Hepatocyte (in vitro differentiated cells): ENCODE data around the gene HVCN1. TPM values are rescaled to one million over a fixed set of nuclear protein-coding genes. Genes with fewer than 3 reads are reported as not detected.

Source experiments
- DNase-seq: peaks from one replicate; pipeline ENCODE4 v3.0.0-alpha.2; 2016; ENCODE audit warnings: low spot score
- H2AFZ ChIP-seq: fragments of 200-600 bp; sonication (generic); 2 replicates; pipeline ENCODE4 v1.6.0; 2016; ENCODE audit warnings: antibody characterized with exemption, mild to moderate bottlenecking
- H3K27ac ChIP-seq: fragments of 200-600 bp; sonication (generic); 2 replicates; pipeline ENCODE4 v1.5.1; 2016; ENCODE audit warnings: mild to moderate bottlenecking
- H3K27me3 ChIP-seq: fragments of 200-600 bp; sonication (generic); 2 replicates; pipeline ENCODE4 v1.6.1; 2016
- H3K36me3 ChIP-seq: fragments of 200-600 bp; sonication (generic); replicated peaks from 2 replicates; pipeline ENCODE4 v1.5.1; 2016; ENCODE audit warnings: low read depth; ENCODE audit not compliant: insufficient read depth
- H3K4me1 ChIP-seq: fragments of 200-600 bp; sonication (generic); 2 replicates; pipeline ENCODE4 v1.5.1; 2016; ENCODE audit warnings: mild to moderate bottlenecking, moderate library complexity; ENCODE audit not compliant: insufficient read depth
- H3K4me2 ChIP-seq: fragments of 200-600 bp; sonication (generic); 2 replicates; pipeline ENCODE4 v1.6.0; 2016
- H3K4me3 ChIP-seq: fragments of 200-600 bp; sonication (generic); 2 replicates; pipeline ENCODE4 v1.5.1; 2016; ENCODE audit warnings: mild to moderate bottlenecking
- H3K79me2 ChIP-seq: fragments of 200-600 bp; sonication (generic); 2 replicates; pipeline ENCODE4 v1.6.0; 2017; ENCODE audit warnings: mild to moderate bottlenecking
- H3K9me2 ChIP-seq: fragments of 200-600 bp; sonication (generic); replicated peaks from 2 replicates; pipeline ENCODE4 v1.6.0; 2017; ENCODE audit warnings: mild to moderate bottlenecking; ENCODE audit not compliant: insufficient read depth
- H3K9me3 ChIP-seq: fragments of 200-600 bp; sonication (generic); 2 replicates; pipeline ENCODE4 v1.5.1; 2016; ENCODE audit warnings: low read depth, mild to moderate bottlenecking
- H4K20me1 ChIP-seq: fragments of 200-600 bp; sonication (generic); 2 replicates; pipeline ENCODE4 v1.6.0; 2016; ENCODE audit warnings: mild to moderate bottlenecking; ENCODE audit not compliant: insufficient read depth, poor library complexity, severe bottlenecking
- EZH2 ChIP-seq: fragments of 200-600 bp; sonication (generic); IDR thresholded peaks from 2 replicates; pipeline ENCODE4 v1.6.1; 2016; ENCODE audit warnings: antibody characterized with exemption, mild to moderate bottlenecking, borderline replicate concordance
- EZH2phosphoT487 ChIP-seq: fragments of 200-600 bp; sonication (generic); IDR thresholded peaks from one replicate; pipeline ENCODE4 v1.6.1; 2018; ENCODE audit warnings: antibody characterized with exemption, mild to moderate bottlenecking, low read depth, moderate library complexity; ENCODE audit not compliant: unreplicated experiment, severe bottlenecking
- WGBS: methylation state at CpG from one replicate; pipeline ENCODE4 v1.1.6; 2016; ENCODE audit warnings: low lambda C conversion rate; ENCODE audit errors: missing lambda C conversion rate; 5-methylcytosine and 5-hydroxymethylcytosine counted together
- polyA plus RNA-seq: library from polyadenylated mRNA; unstranded; fragments of >200 nt; fragmentation: Nextera tagmentation; extraction: Ambion mirVana; gene quantifications from 2 replicates; pipeline ENCODE4 v1.2.1, GENCODE V29; 2016
- small RNA-seq: library from RNA; depleted of rRNA; stranded (forward); fragments of <200 nt; gene quantifications from one replicate; pipeline ENCODE3, GENCODE V24; 2014
- total RNA-seq: library from RNA; depleted of rRNA; stranded (reverse); fragments of >200 nt; gene quantifications from 2 replicates; pipeline ENCODE4 v1.2.3, GENCODE V29; 2014
- TF ChIP-seq, protein P1 (sequence below): fragments of 200-600 bp; sonication (generic); IDR thresholded peaks from 2 replicates; pipeline ENCODE4 v1.5.1; 2016; ENCODE audit warnings: antibody characterized with exemption, mild to moderate bottlenecking; ENCODE audit not compliant: poor library complexity

Gene HVCN1
- total and polyA plus RNA-seq, 2 experiments from 2014 or later: 5.8 to 8.9 TPM

DNA sequence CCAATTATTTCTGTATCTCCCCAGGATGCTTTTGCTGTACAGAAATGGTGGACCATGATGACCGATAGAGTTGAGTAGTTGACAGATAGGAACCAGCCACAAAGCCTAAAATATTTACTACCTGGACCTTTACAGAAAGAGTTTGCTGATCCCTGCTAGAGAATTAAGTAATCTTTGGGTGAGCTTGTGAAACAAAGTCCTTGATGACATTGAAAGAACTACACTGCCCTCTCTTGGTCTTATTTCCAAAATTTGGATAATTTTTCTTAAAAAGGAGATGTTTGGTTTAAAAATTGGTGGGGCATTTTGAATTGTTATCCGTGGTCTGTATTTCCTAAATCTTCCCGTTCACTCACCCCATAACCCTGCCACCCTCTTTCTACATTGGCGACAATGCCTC is 88.7 kb downstream of the HVCN1 start:
- Histone ChIP-seq H3K4me3 (no peak overlapping the region), H4K20me1 (no peaks in the 10 kb centered on the region), H3K79me2 (no peaks in the 10 kb centered on the region), H3K36me3 (no peaks in the 10 kb centered on the region), H3K27me3 (no peaks in the 10 kb centered on the region), H3K4me1 (no peaks in the 10 kb centered on the region), H3K9me2 (no peaks in the 10 kb centered on the region), H2AFZ (no peak overlapping the region), H3K4me2 (no peak overlapping the region), H3K27ac (no peak overlapping the region), H3K9me3 (no peaks in the 10 kb centered on the region)
- TF ChIP-seq EZH2: no peak
- TF ChIP-seq, protein P1, sequence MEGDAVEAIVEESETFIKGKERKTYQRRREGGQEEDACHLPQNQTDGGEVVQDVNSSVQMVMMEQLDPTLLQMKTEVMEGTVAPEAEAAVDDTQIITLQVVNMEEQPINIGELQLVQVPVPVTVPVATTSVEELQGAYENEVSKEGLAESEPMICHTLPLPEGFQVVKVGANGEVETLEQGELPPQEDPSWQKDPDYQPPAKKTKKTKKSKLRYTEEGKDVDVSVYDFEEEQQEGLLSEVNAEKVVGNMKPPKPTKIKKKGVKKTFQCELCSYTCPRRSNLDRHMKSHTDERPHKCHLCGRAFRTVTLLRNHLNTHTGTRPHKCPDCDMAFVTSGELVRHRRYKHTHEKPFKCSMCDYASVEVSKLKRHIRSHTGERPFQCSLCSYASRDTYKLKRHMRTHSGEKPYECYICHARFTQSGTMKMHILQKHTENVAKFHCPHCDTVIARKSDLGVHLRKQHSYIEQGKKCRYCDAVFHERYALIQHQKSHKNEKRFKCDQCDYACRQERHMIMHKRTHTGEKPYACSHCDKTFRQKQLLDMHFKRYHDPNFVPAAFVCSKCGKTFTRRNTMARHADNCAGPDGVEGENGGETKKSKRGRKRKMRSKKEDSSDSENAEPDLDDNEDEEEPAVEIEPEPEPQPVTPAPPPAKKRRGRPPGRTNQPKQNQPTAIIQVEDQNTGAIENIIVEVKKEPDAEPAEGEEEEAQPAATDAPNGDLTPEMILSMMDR: peak; percentile 65
- WGBS: 58% methylated on average over 4 of the region's 4 CpGs
- DNase-seq: peak; percentile 57

DNA sequence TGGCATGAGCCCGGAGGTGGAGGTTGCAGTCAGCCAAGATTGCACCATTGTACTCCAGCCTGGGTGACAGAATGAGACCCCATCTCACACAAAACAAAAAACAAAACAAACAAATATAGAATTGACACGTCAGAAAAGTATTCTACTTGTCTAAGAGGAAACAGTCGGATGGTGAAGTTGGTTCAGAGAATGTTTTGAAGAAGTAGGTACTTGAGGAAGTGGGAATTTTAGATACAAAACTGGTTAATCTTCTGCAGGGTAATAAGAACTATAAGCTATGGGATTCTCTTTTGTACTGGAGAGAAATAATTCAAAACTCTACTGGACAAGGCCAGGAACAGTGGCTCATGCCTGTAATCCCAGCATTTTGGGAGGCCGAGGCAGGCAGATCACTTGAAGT is 89.6 kb downstream of the HVCN1 start:
- Histone ChIP-seq H3K79me2 (no peaks in the 10 kb centered on the region), H3K9me3 (no peaks in the 10 kb centered on the region), H3K4me3 (no peak overlapping the region), H3K9me2 (no peaks in the 10 kb centered on the region), H4K20me1 (no peaks in the 10 kb centered on the region), H3K27me3 (no peaks in the 10 kb centered on the region), H3K4me1 (no peaks in the 10 kb centered on the region), H3K4me2 (no peak overlapping the region), H3K27ac (no peak overlapping the region), H3K36me3 (no peaks in the 10 kb centered on the region), H2AFZ (no peak overlapping the region)
- WGBS: 89% methylated on average over 4 of the region's 4 CpGs
- DNase-seq: no peak
- TF ChIP-seq, protein P1: no peak
- TF ChIP-seq EZH2phosphoT487 (no peak), EZH2 (no peak)

Small RNA genes within 50 kb of the gene (small RNA-seq; reads per million reads assigned to genes)
- gene RN7SL387P: not detected

Other genes starting within 250 kb of the HVCN1 start
- 419 and 585 TPM in 2 replicates for gene ARPC3, start 238.8 kb downstream of the HVCN1 start, total RNA-seq
- gene ARPC3, start 238.8 kb downstream of the HVCN1 start, polyA plus RNA-seq: 434 and 442 TPM in 2 replicates
- gene GPN3, start 220.9 kb downstream of the HVCN1 start, total RNA-seq: 21.8 and 23.5 TPM in 2 replicates
- gene GPN3, start 220.9 kb downstream of the HVCN1 start, polyA plus RNA-seq: 27.4 TPM in 2 replicates
- 8.3 and 8.7 TPM in 2 replicates for gene FAM216A, start 220.3 kb downstream of the HVCN1 start, total RNA-seq
- gene FAM216A, start 220.3 kb downstream of the HVCN1 start, polyA plus RNA-seq: 6.8 and 8.4 TPM in 2 replicates
- gene VPS29, start 187.0 kb downstream of the HVCN1 start, total RNA-seq: 102 and 110 TPM in 2 replicates
- 176 and 177 TPM in 2 replicates for gene VPS29, start 187.0 kb downstream of the HVCN1 start, polyA plus RNA-seq
- 0.23 and 0.24 TPM in 2 replicates for gene RAD9B, start 186.8 kb downstream of the HVCN1 start, total RNA-seq
- 0.13 and 0.61 TPM in 2 replicates for gene RAD9B, start 186.8 kb downstream of the HVCN1 start, polyA plus RNA-seq
- gene PPTC7, start 105.8 kb downstream of the HVCN1 start, total RNA-seq: 11.8 and 17.1 TPM in 2 replicates
- gene PPTC7, start 105.8 kb downstream of the HVCN1 start, polyA plus RNA-seq: 8.1 and 8.6 TPM in 2 replicates
- 36.8 and 40.6 TPM in 2 replicates for gene TCTN1, start 75.0 kb downstream of the HVCN1 start, total RNA-seq
- gene TCTN1, start 75.0 kb downstream of the HVCN1 start, polyA plus RNA-seq: 39.0 and 40.9 TPM in 2 replicates
- gene PPP1CC, start 53.8 kb upstream of the HVCN1 start, total RNA-seq: 134 and 150 TPM in 2 replicates
- gene PPP1CC, start 53.8 kb upstream of the HVCN1 start, polyA plus RNA-seq: 43.5 and 47.9 TPM in 2 replicates
- not detected in 2 replicates for gene CCDC63, start 157.9 kb upstream of the HVCN1 start, total RNA-seq
- gene CCDC63, start 157.9 kb upstream of the HVCN1 start, polyA plus RNA-seq: not detected in 2 replicates
- gene MYL2, start 231.5 kb upstream of the HVCN1 start, total RNA-seq: not detected in 2 replicates
- gene MYL2, start 231.5 kb upstream of the HVCN1 start, polyA plus RNA-seq: not detected in 2 replicates